Fibroblast of gingiva (primary cell): ENCODE measurements around the gene NOTO.
A peak's percentile ranks its signal among the peaks of the same experiment; 100 is the strongest.
"Not testable (repeated sequence)": the region's sequence is repeated elsewhere in the genome, so short reads cannot be mapped to it uniquely, and the experiment has no call there.

Source experiments
- DNase-seq: peaks from one replicate; pipeline ENCODE4 v3.0.0-alpha.2; 2011; ENCODE audit warnings: low read depth

The NOTO gene

DNA sequence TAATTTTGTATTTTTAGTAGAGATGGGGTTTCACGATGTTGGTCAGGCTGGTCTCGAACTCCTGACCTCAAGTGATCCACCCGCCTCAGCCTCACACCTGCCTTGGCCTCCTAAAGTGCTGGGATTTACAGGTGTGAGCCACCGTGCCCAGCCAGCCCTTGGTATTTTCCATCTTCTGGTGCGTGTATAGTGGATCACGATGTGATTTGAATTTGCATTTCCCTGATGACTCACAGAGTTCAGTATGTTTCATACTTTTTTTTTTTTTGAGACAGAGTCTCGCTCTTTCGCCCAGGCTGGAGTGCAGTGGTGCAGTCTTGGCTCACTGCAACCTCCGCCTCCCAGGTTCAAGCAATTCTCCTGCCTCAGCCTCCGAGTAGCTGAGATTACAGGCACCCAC, 2.1 kb upstream of the NOTO start:
- DNase-seq: not testable (repeated sequence)

DNA sequence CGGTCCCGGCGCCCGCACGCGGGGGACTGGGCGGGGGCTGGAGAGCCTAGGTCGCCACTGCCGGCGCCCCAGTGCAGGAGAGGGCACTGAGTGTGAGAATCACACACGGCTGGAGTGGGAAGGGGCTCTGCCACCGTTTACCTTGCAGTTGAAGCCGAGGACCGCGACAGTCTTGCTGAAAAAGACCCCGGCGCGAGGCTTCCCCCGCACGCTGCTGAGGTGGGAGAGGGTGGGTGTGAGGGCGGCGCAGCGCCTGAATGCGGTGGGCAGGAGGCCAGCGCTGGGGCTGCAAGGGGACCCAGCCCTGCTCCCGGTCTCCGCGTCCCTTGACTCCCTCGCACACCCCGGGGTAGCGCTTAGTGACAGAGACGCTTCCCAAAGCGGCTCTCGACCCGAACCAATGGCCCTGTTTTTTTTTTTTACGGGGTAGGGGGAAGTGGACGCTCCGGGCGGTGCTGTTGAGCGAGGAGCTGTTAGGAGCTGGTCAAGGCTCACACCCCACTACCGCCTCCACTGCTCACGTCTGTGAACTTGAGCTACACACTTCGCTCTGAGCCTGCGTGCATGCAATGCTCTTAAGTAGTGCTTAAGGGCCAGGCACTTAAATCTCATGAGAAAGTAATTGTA, 794 bp downstream of the NOTO start:
- DNase-seq: no peak

DNA sequence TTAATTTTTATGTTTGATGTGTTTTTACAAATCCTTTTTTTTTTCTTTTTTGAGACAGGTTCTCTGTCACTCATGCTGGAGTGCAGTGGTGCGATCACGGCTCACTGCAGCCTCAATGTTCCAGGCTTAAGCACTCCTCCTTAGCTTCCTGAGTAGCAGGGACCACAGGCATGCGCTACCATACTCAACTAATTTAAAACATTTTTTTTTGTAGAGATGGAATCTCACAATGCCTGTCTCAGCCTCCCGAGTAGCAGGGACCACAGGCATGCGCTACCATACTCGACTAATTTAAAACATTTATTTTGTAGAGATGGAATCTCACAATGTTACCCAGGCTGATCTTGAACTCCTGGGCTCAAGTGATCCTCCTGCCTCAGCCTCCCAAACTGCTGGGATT, 3.2 kb downstream of the NOTO start:
- no peak for DNase-seq

DNA sequence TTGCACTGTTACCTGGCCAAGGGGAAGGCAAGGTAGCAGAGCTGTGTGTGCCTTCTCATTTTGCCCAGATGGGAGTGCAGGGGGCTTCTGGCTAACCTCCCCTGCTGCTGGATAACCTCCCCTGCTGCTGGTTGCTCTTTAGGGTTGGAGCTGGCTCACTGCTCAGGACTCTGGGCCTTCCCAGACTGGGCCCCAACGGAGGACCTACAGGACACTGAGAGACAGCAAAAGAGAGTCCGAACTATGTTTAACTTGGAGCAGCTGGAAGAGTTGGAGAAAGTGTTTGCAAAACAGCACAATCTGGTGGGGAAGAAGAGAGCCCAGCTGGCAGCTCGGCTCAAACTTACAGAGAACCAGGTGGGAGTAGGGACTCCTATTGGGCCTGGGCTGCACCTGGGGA, 5.9 kb downstream of the NOTO start:
- no peak for DNase-seq

DNA sequence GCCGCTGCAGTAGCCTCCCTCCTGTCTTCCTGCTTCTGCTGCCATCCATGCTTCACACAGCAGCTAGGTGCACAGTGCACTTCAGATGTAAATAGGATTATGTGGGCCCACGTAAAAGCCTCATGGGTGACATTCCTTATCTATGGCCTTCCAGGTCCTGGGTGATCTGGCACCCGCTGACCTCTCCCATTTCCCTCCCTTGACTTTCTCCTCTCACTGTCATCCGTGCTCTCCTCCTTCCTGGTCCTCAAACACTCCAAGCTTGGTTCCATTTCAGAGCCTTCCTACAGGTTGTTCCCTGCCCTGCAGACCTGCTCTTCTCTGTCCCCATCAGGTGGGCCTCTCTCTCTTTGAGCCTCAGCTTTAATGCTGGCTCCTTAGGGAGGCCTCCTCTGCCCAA, 7.6 kb downstream of the NOTO start:
- DNase-seq: no peak

DNA sequence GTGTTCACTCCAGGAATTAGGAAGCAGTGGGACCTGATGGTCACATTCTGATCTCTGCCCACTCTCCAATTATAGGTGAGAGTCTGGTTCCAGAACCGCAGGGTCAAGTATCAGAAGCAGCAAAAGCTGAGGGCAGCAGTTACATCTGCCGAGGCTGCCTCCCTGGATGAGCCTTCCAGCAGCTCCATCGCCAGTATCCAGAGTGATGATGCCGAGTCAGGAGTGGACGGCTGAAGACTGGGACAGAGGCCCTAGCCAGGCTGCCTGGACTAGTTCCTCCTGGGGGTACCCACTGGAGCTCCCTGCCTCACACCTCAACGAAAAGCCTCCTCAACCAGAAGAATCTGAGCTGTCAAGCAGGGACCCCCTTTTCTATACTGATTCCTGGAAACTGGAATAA, 8.3 kb downstream of the NOTO start:
- no peak for DNase-seq

DNA sequence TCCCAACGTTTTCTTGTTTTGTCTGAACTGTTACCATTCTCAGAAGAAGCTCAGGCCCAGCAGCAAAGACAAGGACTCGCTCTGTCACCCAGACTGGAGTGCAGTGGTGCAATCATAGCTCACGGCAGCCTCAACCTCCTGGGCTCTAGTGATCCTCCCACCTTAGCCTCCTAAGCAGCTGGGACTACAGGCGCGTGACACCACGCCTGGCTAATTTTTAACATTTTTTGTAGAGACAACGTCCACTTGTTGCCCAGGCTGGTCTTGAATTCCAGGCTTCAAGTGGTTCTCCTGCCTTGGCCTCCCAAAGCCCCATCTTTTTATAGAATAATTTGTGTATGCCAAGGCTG, 9.7 kb downstream of the NOTO start:
- no peak for DNase-seq

DNA sequence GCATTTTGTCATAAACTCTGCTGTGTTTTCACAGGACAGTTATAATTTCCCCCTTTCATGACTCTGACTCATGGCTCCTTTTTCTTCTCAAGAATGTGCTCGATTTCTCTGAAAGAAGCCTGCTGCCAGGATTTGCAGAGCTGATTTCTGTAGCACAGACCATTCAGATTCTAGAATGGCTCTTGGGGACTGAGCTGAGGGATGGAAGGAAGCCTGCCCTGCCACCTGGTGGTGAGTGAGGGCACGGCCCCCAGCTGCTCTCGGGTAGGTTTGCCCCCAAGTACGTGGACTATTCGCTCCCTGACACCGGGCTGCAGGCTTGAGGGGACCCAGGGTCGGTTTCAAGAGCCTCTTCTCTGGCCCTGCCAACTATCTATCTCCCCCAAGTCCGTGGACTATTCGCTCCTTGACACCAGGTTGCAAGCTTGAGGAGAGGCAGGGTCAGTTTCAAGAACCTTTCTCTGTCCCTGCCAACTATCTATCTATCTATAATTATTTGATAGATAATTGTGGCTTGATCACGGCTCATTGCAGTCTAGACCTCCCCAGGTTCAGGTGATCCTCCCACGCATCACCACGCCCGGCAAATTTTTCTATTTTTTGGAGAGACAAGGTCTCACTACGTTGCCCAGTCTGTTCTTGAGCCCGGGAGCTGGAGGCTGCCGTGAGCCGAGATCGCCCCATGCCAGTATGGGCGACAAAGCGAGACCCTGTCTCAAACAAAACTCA, 10.2 kb downstream of the NOTO start:
- peak; percentile 90 for DNase-seq

DNA sequence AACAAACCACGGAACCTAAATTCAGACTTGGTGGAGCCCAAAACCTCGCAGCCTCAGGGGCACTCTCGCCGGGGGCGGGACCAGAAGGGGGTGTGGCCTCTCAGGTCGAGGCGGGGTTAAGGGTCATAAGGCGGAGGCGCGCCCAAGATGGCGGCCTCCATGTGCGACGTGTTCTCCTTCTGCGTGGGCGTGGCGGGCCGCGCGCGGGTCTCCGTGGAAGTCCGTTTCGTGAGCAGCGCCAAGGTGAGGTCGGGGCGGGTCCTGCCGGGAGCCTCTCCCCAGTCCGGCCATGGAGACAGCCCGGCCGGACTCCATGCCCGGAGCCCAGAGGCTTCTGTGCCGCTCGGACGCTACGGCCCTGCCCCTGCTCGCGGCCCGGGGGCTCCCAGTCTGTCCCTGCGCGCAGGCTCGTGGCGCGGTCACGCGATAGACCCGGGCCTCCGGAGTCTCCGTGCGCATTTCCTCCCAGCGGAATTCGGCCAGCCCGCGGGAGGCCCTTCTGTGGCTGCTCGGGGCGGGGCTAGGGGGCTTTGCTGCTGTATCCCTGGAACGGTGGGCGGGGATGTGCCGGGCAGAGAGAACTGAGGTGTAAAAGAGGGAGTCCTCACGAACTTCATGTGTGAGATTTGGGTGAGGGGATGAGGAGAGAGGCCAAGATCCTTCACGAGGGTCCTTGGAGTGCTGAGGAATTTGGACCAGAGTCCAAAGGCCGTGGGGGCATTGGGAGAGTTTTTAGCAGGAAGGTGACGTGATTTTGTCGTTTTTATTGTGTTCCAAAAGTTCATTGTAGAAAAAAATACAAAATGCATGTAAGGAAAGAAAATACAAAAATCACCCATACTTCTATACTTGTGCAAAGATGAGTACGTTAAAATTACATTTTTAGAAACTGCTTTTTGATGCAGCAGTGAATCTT, 12.0 kb downstream of the NOTO start, which contains the start of gene SMYD5:
SMYD5 (plus strand) TSS at position 126 of the 916 bp plus-strand sequence; CDS start at position 148, 22 bp downstream.
- peak; percentile 79 for DNase-seq

DNA sequence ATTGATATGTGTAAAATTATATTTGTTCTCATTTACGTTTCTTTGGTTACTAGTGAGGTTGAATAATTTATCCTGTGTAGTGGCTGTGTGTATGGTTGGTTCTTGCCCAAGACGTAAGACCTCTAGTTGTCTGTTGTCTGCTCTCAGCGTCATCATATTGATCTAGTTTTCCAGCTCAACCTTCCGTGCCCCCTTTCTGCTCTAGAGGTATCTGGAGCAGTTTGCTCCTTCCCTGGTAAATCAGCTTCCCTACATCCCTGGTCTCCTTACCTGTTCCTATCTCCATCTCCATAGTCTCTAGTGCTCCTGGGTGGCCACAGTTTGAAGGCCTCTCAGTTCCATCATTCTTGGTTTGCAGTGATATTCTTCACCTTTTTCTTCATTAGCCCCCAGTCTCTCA, 12.9 kb downstream of the NOTO start:
- DNase-seq: no peak

DNA sequence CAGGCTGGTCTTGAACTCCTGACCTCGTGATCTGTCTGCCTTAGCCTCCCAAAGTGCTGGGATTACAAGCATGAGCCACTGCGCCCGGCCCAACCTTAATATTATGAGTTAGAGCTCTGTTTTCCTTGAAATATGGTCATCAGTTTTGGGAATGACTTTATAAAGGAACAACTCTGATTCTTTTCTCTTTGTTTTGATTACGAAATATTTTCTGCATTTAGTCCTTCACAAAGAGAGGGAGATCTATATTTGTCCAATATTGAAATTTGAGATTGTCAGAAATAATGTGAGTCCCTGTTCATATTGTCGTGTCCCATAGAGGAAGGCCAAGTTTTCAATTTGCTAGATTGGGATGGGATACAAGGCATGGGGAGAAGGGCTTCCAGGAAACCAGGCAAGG, 14.8 kb downstream of the NOTO start:
- DNase-seq: no peak

DNA sequence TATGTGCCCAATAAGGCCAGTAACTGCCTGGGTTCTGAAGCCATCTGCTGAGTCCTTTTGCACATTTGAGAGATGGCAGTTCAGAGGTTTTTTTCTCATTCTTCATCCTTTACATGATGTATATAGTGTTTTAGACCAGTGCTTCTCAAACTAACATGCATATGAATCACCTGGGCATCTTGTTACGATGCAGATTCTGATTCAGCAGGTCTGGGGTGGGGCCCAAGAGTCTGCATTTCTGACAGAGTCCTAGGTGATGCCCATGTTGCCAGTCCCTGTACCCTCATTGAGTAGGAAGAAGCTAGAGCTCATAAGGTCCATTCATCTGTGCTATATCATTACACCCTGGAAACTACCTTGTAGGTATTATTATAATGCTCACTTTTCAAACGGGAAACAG, 15.5 kb downstream of the NOTO start:
- no peak for DNase-seq

DNA sequence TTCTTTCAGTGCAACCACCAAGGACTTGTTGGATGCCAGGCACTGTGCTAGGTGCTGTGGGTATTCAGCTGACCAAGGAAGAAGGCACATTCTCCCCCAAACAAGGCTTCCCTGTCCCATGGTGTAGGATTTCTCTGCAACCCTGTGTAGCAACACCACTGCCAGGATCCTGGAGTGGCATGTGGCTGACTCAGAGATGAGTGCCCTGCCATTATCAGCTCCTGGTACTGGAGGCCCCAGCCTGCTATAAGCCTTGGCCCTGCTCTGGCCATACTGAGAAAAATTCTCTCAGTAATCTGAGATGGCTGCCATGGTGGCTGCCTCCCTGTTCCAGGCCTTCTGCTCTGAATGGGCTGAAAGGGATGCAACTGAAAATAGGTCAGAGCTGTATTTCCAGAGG, 15.9 kb downstream of the NOTO start:
- peak; percentile 72 for DNase-seq

DNA sequence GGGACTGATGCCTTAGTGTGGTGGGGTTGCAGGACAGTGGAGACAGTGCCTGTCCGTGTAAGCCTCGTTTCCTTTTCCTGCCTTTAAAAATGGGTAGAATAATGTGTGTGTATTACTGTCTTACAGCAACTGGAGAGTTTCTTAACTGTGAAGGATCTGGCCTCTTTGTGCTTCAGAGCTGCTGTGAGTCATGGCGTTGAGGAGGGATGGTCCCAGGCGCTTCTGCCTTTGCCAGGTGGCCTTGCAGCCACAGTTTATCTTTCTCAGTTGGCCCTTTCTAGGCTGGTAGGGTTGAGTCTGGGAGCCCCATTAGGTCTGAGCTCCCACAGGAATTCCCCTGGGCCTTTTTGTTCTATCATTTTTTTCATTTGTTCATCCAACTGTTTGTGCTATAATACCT, 21.4 kb downstream of the NOTO start:
- DNase-seq: no peak

DNA sequence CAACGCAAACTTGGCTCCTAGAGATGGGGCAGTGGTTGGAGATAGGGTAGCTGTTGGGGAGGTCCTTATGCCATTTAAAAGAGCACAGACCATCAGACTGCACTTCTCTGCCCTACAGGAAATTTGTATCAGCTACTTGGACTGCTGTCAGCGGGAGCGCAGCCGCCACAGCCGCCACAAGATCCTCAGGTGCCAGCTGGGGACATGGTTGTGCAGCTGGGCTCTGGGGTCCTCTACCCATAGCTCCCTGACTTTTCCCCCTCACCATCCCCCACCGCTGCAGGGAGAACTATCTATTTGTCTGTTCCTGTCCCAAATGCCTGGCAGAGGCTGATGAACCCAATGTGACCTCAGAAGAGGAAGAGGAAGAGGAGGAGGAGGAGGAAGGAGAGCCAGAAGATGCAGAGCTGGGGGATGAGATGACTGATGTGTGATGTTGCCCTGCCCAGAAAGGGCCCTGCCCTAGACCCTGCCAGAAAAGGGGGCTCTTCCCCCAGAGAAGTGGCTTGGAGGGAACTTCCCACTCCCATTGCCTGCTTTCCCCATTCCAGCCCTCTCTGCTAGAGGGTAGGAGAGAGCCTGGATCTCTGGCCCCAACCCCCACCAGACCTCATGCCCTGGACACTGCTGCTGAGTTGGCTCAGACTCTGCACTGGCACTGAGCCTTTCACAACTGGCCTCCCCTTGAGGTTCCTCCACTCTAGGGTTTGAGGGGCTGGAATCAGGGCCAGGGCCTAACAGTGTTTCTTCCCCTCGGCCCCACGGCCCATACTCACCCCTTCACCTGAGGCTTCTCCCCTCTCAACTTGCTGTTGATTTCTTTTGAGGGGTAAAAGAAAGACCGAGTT, 23.4 kb downstream of the NOTO start:
- DNase-seq: no peak

DNA sequence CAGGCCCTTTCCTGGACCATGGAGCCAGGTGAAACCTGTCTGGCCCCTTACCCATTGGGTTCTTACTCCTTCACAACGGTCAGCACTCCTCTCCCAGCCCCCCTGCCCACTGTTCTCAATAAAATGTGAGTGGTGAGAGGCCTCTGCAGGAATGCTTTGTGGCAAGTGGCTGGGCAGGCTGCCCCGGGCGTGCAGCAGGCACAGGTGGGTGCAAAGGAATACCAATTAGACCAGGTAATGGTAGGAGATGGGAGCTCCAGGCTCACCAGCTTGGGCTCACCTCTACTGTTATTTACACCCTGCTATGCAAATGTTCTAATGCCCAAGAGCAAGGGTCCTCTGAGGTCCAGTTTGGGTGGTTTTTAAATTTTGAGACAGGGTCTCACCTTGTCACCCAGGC, 24.7 kb downstream of the NOTO start:
- DNase-seq: no peak

DNA sequence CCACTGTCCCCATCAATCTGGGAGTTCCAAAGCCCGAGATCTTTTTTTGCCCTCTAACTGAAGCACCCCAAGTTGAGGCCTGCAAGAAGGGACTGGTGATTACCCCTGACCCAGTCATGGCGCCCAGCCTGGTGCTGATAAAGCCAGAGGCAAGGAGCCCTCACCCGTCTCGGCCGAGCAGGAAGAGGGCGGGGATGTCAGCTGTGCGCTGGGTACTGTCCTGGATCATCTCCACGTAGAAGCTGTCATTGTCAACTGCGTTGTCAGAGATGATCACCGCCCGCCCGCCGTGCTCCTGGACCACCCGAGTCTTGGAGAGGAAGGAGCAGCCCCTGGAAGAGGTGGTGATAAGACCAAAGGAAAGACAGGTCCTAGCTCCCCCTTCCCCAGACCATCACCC, 26.3 kb downstream of the NOTO start:
- DNase-seq: no peak

DNA sequence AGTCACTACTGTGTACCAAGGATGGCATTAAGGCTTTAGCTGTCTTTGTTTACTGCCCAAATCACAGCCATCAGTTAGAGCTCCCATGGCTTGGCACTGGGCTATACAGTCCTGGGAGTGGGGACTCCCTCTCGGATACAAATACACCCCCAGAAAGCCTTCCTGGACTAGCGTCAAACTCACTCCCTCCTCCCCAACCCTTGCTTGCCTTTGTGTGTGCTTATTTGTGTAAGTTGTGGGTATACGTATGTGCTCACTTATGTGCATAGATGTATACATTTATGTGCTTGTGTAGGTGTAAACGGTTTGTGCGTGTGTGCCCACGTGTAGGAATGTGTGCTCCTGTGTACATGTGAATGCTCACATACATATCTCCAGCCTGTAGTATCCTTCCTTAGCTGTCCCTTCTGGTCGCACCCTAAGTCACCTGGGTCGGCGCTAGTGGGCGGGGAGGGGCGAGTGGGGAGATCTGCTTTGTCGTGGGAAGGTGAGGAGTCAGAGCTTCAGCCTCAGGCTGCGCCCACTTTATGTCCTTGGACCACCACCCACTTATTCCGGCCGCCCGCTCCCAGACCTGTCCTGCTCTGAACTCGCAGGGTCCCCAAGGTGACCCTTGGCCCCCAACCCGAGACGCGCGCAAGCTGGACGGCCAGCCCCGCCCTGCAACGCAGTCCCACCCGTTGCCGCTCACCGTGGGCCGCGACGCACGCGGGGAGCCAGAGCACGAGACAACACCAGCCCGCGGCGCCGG, 30.2 kb downstream of the NOTO start:
- no peak for DNase-seq

DNA sequence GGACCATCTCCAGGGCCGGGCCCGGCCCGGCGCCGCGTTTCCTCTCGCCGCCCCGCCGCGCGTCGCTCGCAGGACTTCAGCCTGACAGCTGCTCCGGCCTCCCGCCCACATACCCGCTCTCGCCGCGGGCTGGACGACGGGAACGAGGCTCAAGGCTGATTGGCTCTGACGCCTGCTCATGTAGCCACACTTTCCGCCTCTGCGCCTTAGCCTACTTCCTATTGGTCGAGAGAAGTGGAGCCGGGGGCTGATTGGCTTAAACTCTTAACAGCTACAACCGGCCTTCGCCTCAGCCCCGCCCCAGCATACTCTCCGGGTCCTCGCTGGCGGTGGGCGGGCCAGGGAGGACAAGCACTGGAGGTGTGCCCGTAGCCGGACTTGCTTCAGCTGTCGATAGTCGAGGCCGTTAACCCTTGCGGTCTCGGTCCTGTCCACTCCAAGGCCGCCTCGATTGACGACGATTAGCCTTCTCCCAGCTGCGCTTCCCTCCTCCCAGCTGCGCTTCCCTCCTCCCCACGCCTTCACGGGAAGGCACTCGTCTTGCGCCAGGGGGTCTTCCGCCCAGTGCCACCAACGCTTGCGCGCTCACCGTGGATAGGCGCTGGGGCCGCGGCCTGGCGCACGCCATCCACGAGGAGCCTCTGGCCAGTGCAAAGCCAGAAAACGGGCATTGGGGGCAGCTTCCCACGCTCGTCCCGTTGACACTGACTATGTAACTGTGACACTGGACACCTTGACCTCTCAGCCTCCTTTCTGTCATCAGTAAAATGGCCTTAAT, 31.0 kb downstream of the NOTO start, which contains the start of gene PRADC1:
PRADC1 (minus strand) TSS at position 86 of the 778 bp plus-strand sequence; CDS start at position 7, 79 bp downstream.
- DNase-seq: peak; percentile 100
